Stimulated activated CD4-positive, alpha-beta T cell treated with anti-CD3 and anti-CD28 coated beads, Interleukin-2, amount 100 ng/mL, for 24 hours (primary cell): Measurements from ENCODE around the gene SENP1.

Experiments
- DNase-seq, 2 donors: peaks; one replicate each; pipeline ENCODE4 v3.0.0-alpha.2; 2020

The SENP1 gene

GRCh38 chr12:48015954-48016353, 89.9 kb downstream of the SENP1 start:
- no peak for DNase-seq

GRCh38 chr12:48015129-48015528, 90.8 kb downstream of the SENP1 start:
- no peak for DNase-seq

- no peak for DNase-seq
Observed at GRCh38 chr12:48013287-48013686, 92.6 kb downstream of the SENP1 start.

- no peak for DNase-seq
Observed at GRCh38 chr12:48012070-48012469, 93.8 kb downstream of the SENP1 start.

GRCh38 chr12:48010366-48010970, 95.4 kb downstream of the SENP1 start:
- no peak for DNase-seq

- DNase-seq: no peak
Observed at GRCh38 chr12:48009471-48009870, 96.4 kb downstream of the SENP1 start.

- no peak for DNase-seq
Observed at GRCh38 chr12:48008950-48009349, 96.9 kb downstream of the SENP1 start.

GRCh38 chr12:48008349-48008748, 97.5 kb downstream of the SENP1 start:
- no peak for DNase-seq

- DNase-seq: no peak
Observed at GRCh38 chr12:48007206-48007605, 98.7 kb downstream of the SENP1 start.

GRCh38 chr12:48005750-48006021, 100.2 kb downstream of the SENP1 start:
- no peak for DNase-seq

GRCh38 chr12:48005001-48005749, 100.7 kb downstream of the SENP1 start:
- no peak for DNase-seq

GRCh38 chr12:48004053-48004941, 101.6 kb downstream of the SENP1 start, which contains the start of gene COL2A1:
TSS of gene COL2A1 (minus strand) at chr12:48004476. CDS start at chr12:48004321, 155 bp downstream.
- peak in 1 of 2 donors; percentile 50 for DNase-seq

- peak; percentile 28 to 30 for DNase-seq
Observed at GRCh38 chr12:48003226-48004052, 102.4 kb downstream of the SENP1 start.

GRCh38 chr12:48002773-48003218, 103.1 kb downstream of the SENP1 start:
- no peak for DNase-seq

GRCh38 chr12:48002414-48002730, 103.5 kb downstream of the SENP1 start:
- DNase-seq: no peak

- DNase-seq: peak in 1 of 2 donors; percentile 33
Observed at GRCh38 chr12:48001505-48002413, 104.1 kb downstream of the SENP1 start.

- peak in 1 of 2 donors; percentile 22 for DNase-seq
Observed at GRCh38 chr12:48000878-48001504, 104.9 kb downstream of the SENP1 start.

GRCh38 chr12:47999816-48000215, 106.1 kb downstream of the SENP1 start:
- no peak for DNase-seq

GRCh38 chr12:47997321-47997720, 108.6 kb downstream of the SENP1 start:
- no peak for DNase-seq

- DNase-seq: no peak
Observed at GRCh38 chr12:47995981-47996401, 109.9 kb downstream of the SENP1 start.

GRCh38 chr12:47993491-47993890, 112.4 kb downstream of the SENP1 start:
- DNase-seq: no peak
